Measurements from ENCODE around the gene KCNIP3.
A peak's percentile ranks its signal among the peaks of the same experiment; 100 is the strongest.

KCNIP3 gene

DNA sequence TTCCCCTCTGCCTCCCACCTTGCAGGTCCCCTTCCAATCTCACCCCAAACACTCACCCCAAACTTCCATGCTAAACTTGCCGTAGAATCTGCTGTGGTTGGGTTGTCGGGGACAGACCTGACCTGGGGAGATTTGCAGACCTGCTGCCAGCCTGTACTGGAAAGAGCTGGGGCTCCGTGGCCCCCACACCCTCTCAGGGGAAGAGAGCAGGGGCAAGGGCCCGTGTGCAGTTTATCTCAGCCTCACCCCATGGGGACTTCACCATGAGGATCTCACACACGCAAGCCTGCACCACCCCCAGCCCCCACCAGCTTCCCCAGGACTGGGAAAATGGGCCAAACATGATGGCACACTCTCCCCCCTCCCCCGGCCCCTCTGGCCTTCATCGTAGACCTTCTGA is 30.7 kb downstream of the KCNIP3 start:
- no peak for DNase-seq (ENCODE audit: low read depth in 3 of 3, low spot score in 1 of 3)

DNA sequence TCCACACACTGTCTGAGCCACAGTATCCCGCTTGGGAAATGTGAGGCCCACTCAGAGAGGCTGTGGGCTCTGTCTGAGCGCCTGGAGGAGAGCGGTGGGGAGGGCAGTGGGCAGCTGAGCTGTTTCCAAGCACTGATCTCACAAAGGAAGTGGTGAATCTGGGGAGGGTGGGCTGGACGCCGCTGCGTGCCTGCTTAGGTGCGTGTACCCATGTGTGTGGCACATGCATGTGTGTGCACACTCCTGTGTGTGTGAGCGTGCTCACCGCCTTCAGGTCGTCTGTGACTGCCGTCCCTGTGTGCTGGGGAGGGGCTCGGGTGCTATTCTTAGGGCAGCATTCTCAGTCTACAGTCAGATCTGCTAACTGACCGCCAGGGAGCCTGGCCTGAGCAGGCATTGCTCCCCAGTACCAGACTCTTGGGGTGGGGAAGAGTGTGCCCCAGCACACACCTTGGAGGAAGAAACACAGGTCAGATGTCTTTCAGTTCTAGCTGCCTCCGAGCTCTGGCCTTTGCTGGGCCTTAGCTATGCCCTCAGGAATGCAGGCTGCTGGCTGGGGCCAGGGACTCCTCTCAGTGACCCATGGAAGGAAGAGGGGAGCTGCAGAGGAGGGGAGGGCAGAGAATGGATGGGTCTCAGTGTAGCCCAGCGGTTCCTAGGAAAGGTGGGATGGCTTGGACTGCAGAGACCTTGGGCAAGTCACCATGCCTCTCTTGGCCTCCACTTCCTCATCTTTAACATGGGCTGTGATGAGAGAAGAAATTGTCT is 31.4 kb downstream of the KCNIP3 start:
- DNase-seq (ENCODE audit: low read depth in 3 of 3, low spot score in 1 of 3), result no peak

DNA sequence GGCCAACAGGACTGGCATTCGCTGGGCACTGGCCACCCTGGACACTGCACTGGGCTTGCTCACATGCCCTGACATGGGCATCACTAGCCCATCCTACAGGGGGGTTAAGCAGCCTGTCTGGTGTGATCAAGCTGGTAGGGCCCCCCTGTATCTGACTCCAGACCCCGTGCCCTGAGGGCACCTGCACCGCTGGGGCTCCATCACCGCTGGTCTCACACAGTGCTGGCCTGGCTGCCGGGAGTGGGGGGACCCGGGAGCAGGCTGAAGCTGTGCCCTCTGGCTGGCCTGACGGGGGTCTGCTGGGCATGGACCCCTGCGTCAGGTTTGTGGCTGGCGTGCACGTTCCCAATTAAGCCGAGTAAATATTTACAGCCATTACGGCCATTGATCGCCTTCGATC is 32.3 kb downstream of the KCNIP3 start:
- DNase-seq (ENCODE audit: low read depth in 3 of 3, low spot score in 1 of 3), result no peak

DNA sequence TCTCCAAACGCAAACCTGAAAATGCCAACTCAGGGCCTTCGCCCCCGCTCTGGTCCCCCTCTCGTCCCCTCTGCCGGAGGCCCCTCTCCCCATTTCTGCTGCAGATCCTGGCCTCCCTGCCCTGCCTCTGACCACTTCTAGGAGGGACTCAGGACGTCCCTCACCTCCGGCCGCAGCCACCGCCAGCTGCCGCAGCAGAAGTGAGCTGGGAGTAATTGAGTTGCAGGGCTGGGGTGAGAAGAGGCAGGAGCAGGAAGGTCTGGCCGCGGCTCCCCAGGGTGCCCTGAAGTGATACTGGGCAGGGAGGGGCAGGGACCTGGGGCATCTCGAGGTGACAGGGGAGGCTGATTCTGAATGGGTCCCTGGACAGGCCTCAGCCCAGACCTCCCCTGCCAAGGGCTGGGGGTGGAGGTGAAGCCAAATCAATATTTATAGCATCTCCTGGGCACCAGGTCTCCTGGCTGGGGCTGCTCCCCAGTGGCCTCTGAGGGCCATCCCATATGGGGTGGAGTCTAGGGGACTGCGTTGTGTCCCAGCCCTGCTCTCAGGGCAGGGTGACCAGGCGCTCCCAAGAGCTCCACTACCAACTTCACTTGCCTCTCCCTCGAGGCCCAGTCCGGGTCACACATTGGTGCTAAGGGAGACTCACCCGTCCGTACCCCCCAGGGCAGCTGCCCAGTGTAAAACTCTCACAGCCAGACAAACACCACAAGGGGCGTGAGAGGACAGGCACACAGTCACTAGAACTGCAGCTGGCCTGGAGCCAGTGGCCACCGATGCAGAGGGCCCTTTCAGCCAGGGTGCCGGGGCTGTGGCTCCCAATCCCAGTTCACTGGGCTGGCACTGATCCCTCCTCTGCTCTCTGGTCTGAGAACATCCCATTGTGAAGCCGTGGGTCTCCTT is 33.0 kb downstream of the KCNIP3 start:
- DNase-seq (ENCODE audit: low read depth in 3 of 3, low spot score in 1 of 3), result no peak

DNA sequence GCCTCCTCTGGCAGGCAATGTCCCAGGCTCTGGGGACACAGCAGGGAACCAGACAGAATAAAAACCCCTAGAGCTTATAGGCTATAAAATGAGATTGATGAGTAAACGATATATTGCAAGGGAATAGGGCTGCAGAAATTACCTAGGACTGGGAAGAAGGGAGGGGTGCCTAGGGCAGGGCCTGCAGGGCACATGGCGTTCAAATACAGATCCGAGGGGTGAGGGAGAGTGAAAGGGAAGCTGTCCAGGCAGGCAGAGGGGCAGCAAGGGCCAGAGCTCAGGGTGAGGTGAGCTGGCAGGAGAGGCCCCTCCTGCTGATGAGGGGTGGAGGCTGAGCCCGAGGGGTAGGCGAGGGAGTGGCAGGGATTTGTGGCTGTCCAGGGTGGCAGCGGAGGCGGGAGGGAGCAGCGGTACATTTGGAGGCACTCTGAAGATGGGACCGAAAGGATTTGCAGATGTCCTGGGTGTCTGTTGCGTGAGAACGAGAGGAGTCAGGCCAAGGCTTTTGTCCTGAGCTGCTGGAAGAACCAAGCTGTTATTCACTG is 33.7 kb downstream of the KCNIP3 start:
- no peak for DNase-seq (ENCODE audit: low read depth in 3 of 3, low spot score in 1 of 3)

DNA sequence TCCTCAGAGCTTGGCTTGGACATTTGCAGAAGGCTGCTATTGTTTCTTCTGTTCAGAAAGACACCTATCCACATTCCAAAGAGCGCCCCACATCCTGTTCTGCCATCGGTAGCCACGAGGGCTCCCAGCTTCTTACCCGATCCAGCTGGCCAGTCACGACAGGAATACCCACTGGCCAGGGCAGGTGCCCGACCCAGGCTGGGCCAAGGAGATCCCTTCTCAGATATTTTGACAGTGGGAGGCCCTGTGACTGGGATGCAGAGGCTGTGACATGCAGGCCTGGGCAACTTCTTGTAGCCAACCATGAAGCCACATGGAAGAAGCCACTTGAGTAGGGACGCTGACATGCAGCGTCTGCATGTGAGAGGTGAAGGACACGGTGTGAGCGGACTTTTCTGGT is 34.5 kb downstream of the KCNIP3 start:
- no peak for DNase-seq (ENCODE audit: low read depth in 3 of 3, low spot score in 1 of 3)

DNA sequence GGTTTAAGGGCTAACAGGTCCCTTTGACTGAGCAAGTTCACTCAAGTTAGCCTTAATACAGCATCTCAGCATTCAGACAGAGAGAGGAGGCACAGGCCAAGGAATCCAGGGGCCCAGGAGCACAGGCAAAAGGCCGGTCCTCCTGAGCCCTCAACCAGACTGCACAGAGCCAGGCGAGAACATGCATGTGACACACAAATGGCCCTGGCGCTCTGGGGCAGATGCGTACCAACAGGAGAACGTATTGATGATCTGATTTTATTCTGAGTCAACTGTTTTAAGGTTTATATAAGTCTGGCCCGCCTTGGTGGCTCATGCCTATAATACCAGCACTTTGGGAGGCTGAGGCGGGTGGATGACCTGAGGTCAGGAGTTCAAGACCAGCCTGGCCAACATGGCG is 34.9 kb downstream of the KCNIP3 start:
- DNase-seq (ENCODE audit: low read depth in 3 of 3, low spot score in 1 of 3), result no peak

DNA sequence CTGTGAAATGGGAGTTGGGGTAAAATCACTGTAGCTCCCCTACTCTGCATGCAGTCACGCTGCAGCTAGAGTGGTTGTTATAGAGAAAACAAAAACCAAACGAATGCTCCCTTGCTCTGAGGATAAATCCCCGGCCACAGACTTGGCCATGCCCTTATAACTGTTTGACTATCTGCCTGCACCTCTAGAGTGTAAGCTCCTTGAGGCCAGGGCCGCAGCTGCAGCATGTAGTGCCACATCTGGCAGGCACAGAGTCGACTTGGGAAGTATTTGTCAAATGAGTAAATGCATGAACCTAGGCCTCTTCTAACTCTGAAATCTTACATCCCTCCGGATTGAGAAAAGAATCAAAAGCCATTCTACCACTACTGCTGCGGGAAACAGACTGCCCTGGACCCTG is 35.9 kb downstream of the KCNIP3 start:
- no peak for DNase-seq (ENCODE audit: low read depth in 3 of 3, low spot score in 1 of 3)

DNA sequence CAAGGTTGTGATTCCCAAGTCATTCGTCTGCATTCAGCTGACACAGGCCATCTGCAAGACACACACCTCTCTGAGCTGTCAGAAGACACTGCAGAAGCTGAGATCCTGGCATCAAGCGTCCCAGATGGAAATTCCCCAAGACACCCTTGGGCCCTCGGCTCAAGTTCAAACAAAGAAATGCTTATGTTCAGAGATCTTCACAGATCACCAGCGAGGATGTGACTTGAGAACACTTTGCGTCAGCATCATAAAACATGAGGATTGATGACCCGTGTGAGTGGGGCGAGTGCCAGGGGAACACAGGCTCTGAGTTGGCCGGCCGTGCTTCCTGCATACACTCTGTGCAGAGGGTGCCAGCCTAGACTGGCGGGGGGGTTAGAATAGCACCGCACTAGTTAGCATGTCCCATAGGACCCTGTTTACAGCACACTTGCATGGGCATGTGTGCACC is 36.8 kb downstream of the KCNIP3 start:
- DNase-seq (ENCODE audit: low read depth in 3 of 3, low spot score in 1 of 3), result no peak

DNA sequence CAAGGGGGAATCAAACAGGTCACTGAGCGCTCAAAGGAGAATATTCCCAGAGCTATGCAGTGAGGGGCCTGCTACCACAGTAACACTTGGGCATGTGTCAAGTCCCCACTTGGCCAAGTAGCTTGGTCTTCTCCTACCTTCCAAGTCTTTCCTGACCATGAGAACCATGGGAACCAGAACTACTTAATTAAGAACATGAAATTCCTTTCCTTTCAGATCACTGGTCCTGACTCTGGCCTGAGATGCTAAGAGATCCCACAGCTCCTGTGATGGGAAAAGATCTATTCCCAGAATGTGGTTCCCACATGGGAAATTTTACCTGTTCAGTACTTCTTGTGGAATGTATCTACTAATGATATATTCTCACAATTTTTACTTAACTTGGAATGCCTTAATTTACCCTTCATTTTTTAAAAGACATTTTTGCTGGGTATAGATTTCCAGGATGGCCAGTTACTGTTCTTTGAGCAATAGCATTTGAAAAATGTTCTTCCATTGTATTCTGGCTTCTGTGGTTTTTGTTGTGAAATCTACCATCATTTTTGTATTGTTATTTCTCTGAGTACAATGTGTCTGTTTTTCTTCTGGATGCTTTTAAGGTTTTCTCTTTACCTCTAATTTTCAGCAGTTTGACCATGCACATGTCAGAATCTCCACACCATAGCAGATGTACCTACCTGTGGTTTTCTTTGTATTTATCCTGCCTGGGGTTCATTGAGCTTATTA is 37.9 kb downstream of the KCNIP3 start:
- no peak for DNase-seq (ENCODE audit: low read depth in 3 of 3, low spot score in 1 of 3)

DNA sequence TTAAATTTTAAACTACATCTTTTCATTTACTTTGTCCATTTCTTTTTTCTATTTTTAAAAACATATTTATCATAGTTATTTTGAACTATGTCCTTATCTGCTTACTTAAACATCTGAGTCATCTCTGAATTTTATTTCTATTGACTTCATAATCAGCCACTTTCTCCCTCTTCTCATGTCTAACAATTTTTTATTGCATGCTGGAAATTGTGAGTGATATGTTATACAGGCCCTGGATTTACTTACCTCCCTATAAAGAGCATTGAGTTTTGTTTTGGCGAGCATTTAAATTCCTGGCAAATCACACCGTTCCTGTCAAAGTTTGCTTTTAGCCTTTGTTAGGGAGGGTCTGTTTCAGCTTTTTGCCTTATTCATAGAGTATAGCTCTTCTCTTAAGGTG is 39.3 kb downstream of the KCNIP3 start:
- no peak for DNase-seq (ENCODE audit: low read depth in 3 of 3, low spot score in 1 of 3)

DNA sequence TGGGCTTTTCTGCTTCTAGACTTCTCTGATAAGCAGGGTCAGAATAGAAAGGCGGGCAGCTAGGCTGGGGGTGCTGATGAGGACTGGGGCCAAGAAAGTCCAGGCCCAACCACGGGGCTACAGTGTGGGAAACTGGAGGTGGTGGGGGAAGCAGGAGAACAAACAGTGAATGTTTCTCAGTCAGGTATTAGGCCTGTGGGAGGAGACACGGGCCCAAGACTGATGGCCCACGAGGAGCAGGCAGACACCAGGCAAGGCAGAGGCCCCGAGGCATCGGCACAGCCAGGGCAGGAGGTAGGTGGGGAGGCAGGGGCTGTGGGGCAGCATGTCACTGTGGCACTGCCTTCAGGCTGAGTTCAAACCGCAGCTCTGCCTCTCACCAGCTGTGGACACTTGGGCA is 40.7 kb downstream of the KCNIP3 start:
- DNase-seq (ENCODE audit: low read depth in 3 of 3, low spot score in 1 of 3), result no peak

DNA sequence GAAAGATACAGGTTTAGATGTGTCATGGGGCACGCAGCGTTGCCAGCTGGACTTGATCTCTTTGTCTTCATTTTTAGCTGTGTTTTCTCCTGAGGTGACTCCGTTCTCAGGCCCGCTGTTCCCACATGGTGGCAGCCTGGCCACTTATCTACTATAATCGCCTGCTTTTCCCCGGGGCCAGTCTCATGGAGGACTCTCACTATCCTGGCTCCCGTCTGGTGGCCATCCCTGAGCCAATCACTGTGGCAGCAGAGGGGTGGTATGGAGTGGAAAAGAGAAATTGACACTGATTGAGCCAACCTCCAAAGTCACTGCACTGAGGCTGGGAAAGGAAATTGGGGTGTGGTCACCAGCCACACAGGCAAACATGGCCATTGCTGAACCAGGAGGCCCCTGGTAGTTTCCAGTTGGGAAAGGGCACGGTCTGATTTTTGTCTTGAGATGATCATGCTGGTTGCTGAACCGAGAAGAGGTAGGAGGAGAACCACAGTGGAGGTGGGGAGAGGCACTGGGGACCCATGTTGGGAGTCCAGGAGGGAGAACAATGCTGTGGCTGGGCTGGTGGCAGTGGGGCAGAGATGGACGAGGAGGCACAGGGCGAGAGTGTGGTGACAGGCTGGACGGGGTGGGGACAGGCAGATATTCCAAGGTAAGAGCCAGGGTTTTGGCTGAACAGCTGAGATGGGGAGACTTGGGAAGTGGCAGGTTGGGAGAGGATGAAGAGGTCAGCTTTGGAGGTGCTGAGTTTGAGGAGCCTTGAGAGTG is 45.6 kb downstream of the KCNIP3 start:
- DNase-seq (ENCODE audit: low read depth in 3 of 3, low spot score in 1 of 3), result no peak

DNA sequence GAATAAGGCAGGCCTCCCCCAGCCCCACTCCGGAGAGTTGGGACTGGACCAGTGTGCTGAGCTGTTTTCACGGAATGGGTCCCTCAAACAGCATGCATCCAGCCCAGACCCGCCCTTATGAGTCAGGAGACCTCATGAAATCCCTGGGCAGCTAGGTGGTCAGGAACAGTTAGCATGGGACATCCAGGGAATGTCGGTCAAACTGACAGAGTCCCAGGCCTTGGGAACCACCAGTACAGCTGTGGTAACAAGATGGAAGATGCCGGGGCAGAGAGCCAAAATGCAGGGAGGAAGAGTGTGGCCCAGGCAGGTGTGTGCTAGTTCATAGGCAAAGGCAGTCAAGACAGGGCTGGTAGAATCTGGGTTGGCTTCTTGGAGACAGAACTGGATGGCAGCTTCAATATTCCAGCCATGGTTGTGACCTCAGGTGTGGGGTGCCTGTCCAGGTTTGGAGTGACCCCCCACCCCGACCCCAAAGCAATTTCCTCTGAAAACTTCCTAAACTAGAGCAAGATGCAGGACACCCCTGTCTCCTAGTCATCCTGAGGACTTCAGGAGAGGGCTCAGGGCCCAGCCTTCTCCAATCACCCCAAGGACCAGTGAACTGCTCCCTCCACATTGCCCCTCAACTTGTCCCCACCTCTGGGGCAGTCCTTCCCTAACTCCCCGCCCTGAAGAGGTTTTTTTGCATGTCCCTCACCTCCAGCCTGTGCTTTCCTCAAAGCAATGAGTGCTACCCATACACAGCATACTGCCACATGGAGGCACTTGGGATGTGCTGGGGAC is 46.5 kb downstream of the KCNIP3 start:
- DNase-seq (ENCODE audit: low read depth in 3 of 3, low spot score in 1 of 3), result no peak

DNA sequence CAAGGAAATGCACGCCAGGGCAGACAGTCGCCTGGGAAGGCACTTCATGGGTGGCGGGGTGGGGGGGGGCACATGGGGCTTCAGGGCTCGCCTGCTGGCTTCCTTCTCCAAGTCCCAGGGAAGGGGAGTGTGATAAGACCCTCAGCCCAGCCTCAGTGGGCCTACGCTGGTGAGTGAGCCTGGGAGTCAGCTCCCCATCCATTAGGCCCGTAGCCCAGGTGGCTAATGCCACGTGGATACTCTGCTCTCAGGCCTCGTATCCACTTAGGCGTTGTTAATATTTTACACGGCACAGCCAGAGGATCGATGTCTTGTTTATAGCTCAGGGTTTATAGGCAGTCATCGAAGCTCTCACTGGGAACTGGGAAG is 47.1 kb downstream of the KCNIP3 start:
- no peak for DNase-seq (ENCODE audit: low read depth in 3 of 3, low spot score in 1 of 3)

DNA sequence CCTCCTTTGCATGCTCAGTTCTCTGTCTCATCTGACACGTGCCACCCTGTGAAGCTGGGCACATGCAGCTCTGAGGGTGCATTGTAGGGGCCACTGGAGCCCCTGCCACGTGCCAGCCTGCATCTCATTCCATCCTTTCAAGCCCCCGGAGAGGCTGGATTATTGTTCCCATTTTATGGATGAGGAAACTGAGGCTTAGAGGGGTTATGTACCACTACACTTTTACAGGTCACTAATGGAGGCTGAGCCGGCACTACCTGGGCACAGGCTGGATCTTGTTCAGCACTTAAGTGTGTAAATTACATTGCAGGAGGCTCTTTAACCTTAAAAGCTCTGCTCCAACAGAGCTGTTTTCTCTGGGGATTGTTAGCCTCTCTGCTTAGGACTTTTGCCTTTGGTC is 47.5 kb downstream of the KCNIP3 start:
- DNase-seq (ENCODE audit: low read depth in 3 of 3, low spot score in 1 of 3), result no peak

DNA sequence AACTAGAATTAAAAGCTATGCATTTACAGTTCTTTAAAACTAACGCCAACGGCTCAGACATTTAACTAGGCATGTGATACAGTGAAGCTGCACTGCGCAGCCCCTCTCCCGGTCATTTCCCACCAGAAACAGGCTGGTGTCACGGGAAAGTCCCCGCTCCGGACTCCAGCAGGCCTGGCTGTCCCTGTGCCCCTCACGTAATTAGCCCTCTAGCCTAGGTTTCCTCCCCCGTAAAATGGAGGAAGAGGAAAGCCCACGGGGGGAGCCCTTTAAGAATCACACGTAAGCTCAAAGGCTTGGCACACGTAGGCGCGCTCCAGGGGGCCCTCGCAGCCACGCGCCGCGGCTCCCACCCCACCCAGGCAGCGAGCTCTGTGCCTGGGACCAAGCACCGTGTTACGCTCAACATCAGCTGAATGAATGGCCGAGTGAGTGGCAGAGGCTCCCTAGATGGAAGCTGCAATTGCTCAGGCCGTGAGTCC is 48.0 kb downstream of the KCNIP3 start:
- DNase-seq (ENCODE audit: low read depth in 3 of 3, low spot score in 1 of 3), result no peak

DNA sequence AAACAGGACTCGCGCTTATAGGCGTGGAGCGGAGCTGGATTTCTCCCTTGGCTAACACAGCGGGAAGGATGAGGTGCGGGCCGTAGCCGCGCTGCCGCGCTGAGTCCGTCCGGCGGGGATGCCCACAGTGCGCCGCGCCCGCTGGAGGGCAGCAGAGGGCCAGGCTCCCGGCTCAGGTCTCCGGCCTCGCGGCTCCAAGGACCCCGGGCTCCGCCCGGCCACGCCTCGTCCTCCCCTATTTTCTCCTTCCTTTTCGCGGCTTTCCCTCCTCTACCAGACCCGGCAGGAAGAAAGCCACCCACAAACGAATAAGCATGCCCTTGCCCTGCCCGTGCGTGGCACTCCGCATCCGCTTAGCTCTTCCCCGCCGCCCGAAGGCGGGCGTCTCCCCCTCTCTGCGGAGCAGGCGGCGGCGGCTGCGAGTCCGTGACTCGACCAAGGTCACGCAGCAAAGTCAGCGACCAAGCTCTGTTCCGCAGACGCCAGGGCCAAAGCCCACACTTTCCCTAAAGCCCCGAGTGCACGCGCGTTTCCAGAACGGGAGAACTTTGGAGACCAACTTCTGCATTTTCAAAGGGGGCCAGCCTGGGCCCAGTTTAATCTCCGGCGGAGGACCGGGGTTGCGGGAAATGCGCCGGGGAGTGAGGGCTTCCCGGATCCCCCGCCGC is 48.5 kb downstream of the KCNIP3 start:
- peak in 1 of 3 donors; percentile 55 for DNase-seq (ENCODE audit: low read depth in 3 of 3, low spot score in 1 of 3)

DNA sequence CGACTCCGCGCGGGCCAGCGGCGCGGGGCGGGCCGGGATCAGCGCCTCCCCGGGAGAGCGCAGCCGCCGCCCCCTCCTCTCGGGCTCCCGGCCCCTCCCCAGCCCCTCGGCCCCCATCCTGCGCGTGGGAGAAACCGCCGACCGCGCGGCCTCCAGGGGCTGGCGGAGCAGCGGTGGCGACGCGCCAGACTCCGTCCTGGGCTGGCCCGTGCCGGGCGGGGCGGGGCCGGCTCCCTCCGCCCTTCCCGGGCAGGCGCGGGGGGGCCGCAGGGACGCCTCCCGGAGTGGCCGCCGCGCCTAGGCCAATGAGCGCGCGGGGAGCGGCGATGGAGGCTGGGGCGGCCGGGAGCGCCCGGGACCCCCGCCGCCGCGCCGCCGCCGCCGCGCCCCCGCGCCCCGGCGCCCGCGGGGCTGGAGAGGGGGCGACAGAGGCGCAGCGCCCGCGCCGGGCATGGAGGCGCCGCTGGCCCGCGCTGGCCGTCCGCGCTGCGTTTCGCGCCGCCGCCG is 49.1 kb downstream of the KCNIP3 start:
- DNase-seq (ENCODE audit: low read depth in 3 of 3, low spot score in 1 of 3), result no peak

Measured in stimulated activated CD4-positive, alpha-beta T cell treated with anti-CD3 and anti-CD28 coated beads, TNF-alpha, amount 100 ng/mL, for 1 hour (primary cell).